Ovary (tissue), 9 donors: ENCODE results near the gene CPEB4. TPM values are rescaled to one million over a fixed set of nuclear protein-coding genes. Genes with fewer than 3 reads are reported as not detected.

Experiments
- DNase-seq, 5 donors: peaks; one replicate each; pipeline ENCODE4 v3.0.0-alpha.2; 2019 to 2020
- H3K27ac ChIP-seq, 2 donors: fragments of 200-600 bp; one replicate each; pipeline versions ENCODE4 v1.5.1 to v1.8.0; 2019 to 2022
- H3K27me3 ChIP-seq: fragments of 200-600 bp; one replicate; pipeline ENCODE4 v1.8.0; 2022
- H3K36me3 ChIP-seq: fragments of 200-600 bp; sonication (generic); one replicate; pipeline ENCODE4 v1.5.1; 2019
- H3K4me1 ChIP-seq: one replicate; pipeline ENCODE4 v1.8.1; 2013; ENCODE audit warnings: mild to moderate bottlenecking, moderate library complexity; ENCODE audit not compliant: insufficient read depth
- H3K4me3 ChIP-seq: fragments of 200-600 bp; sonication (generic); one replicate; pipeline ENCODE4 v1.5.1; 2017
- H3K9me3 ChIP-seq, 2 donors: fragments of 200-600 bp in 1 of 2; sonication (generic) in 1 of 2; one replicate each; pipeline versions ENCODE4 v1.5.1 to v1.8.1; 2013 to 2019; ENCODE audit warnings: mild to moderate bottlenecking in 1 of 2, moderate library complexity in 1 of 2
- EP300 ChIP-seq: sonication (generic); formaldehyde crosslinking; IDR thresholded peaks from one replicate; pipeline ENCODE4 v1.6.1; 2017; ENCODE audit warnings: antibody characterized with exemption
- POLR2A ChIP-seq: fragments of 450-650 bp; IDR thresholded peaks from one replicate; pipeline ENCODE4 v1.6.1; 2017; ENCODE audit warnings: antibody characterized with exemption, mild to moderate bottlenecking, moderate library complexity
- WGBS, 3 donors: extraction: QIAGEN DNeasy Blood & Tissue Kit in 1 of 3; methylation state at CpG; one replicate each; pipeline versions ENCODE4 v1.1.5 to v1.1.7; 2013 to 2017; 5-methylcytosine and 5-hydroxymethylcytosine counted together
- intact Hi-C, 4 donors: fragments of 100-400 bp; cut with DNase I; formaldehyde crosslinking; loops; one replicate each; pipeline versions ENCODE4 v1.11.0 to v1.15.1; 2022 to 2023
- polyA plus RNA-seq, 2 donors: library from polyadenylated mRNA; stranded (reverse); fragments of 200-250 nt in 1 of 2; fragments of 350-450 nt in 1 of 2; fragmentation: Illumina TruSeq in 1 of 2; extraction: RNeasy Lipid Tissue Mini Kit (QIAGEN cat#74804) in 1 of 2; gene quantifications; one replicate each; pipeline ENCODE4 v1.2.3, GENCODE V29; 2013 to 2014
- total RNA-seq, 7 donors: library from RNA; depleted of rRNA in 2 of 7; stranded (reverse); fragments of >200 nt in 2 of 7; fragmentation: NEBNext Ultra II Directional in 3 of 7; extraction: Animal tissue kit (Norgen Biotek cat#: 25700) in 3 of 7; gene quantifications; one replicate each; pipeline versions ENCODE4 v1.1.0 to v1.2.4, GENCODE V29; 2016 to 2023
- TF ChIP-seq, protein P1 (sequence below), 3 donors: fragments of 450-650 bp in 2 of 3; fragments of 200-600 bp in 1 of 3; IDR thresholded peaks; one replicate each; pipeline versions ENCODE4 v1.5.1 to v1.8.0; 2016 to 2022; ENCODE audit warnings: antibody characterized with exemption in 3 of 3, mild to moderate bottlenecking in 1 of 3
- donor health status: DM: no; HTN: no; CAD: no; lungs with moderate emphysema.
- donor health status: DM: no; HTN: no; CAD: no.
- donor health status: Bipolar disorder and iron deficiency.
- donor health status: DM: yes; HTN: yes; CAD: no.
- donor health status: DM: no; HTN: no; CAD: no.
- donor health status: DM: yes; HTN: yes; CAD: no.

Gene CPEB4
- total and polyA plus RNA-seq, 9 donors, result 7.2 to 50.1 (median 23.2) TPM

DNA sequence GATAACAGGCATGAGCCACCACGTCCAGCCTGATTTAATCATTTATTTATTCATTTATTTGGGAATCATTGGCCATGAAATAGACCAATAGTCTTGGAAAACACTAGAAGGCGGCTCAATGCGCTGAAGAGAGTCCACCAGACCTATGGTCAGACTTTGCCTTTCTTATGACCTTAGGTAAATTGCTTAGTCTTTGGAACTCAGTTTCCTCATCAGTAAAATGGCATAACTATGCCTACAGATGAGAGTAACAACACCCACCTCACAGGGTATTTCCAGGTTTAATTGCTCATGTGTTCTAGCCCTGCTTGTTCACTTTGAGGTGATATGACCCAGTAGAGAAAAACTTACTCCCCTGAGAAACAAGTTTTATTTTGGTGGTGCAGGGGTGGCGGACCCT lies 38.2 kb upstream of the CPEB4 start:
- Histone ChIP-seq H3K36me3 (no peaks in the 10 kb centered on the region), H3K4me1 (no peaks in the 10 kb centered on the region), H3K4me3 (no peak overlapping the region), H3K27me3 (no peaks in the 10 kb centered on the region), H3K27ac (no peak overlapping the region), H3K9me3 (no peaks in the 10 kb centered on the region)
- whole genome bisulfite sequencing, 3 donors, result 87 to 94% (median 93%) methylated on average over 4 of the region's 4 CpGs
- no peak for TF ChIP-seq POLR2A
- intact Hi-C loops, result no loop called here
- DNase-seq, result no peak

DNA sequence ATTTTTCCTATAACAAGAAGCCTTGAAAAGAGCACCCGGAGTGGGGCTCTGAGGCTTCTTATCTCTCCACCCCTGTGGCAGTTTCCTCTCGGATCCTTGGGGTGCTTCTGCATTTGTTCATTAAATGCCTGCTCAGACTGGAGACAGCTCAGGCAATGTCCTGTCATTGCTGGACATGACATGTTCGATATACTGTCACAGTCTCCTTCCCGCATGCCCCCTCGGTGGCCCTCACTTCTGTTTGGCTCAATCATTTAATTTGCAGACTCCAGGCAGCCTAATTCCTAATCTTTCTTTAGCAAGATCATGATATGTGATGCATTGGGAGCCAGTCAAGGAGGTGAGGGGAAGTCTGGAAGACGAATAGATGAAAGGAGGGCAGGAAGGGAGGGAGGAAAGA lies 37.5 kb upstream of the CPEB4 start:
- Histone ChIP-seq H3K9me3 (no peaks in the 10 kb centered on the region), H3K27ac (no peak overlapping the region), H3K27me3 (no peaks in the 10 kb centered on the region), H3K4me1 (no peaks in the 10 kb centered on the region), H3K36me3 (no peaks in the 10 kb centered on the region), H3K4me3 (no peak overlapping the region)
- WGBS, 3 donors, result 22 to 41% (median 25%) methylated on average over 6 of the region's 6 CpGs
- intact Hi-C loops, result no loop called here
- no peak for TF ChIP-seq POLR2A
- TF ChIP-seq, protein P1, sequence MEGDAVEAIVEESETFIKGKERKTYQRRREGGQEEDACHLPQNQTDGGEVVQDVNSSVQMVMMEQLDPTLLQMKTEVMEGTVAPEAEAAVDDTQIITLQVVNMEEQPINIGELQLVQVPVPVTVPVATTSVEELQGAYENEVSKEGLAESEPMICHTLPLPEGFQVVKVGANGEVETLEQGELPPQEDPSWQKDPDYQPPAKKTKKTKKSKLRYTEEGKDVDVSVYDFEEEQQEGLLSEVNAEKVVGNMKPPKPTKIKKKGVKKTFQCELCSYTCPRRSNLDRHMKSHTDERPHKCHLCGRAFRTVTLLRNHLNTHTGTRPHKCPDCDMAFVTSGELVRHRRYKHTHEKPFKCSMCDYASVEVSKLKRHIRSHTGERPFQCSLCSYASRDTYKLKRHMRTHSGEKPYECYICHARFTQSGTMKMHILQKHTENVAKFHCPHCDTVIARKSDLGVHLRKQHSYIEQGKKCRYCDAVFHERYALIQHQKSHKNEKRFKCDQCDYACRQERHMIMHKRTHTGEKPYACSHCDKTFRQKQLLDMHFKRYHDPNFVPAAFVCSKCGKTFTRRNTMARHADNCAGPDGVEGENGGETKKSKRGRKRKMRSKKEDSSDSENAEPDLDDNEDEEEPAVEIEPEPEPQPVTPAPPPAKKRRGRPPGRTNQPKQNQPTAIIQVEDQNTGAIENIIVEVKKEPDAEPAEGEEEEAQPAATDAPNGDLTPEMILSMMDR (IDR thresholded peaks at IDR 0.05), result no peak
- TF ChIP-seq EP300, result no peak
- no peak for DNase-seq

DNA sequence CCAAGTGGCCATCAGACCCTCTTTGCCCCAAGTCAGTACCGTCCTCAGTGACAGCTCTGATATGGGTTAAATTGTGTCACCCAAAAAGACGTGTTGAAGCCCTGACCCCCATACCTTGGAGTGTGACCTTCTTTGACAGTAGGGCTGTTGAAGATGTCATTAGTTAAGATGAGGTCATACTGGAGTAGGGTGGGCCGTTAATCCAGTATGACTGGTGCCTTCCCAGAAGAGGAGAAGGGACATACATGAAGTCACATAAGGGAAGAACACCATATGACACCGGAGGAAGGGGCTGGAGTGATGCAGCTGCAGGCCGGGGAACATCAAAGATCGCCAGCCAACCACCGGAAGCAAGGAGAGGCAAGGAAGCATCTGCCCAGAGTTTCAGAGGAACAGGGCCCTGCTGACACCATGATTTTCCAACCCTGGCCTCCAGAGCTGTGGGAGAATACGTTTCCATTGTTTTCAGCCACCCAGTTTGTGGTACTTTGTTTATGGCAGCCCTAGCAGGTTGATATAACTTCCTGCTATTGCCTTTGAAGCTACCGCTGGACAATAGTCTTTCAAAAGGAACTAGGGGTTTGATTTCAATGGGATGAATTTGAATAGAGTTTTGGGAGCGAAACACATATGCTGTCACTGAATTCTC lies 36.4 kb upstream of the CPEB4 start:
- Histone ChIP-seq H3K27ac (no peak overlapping the region), H3K36me3 (no peaks in the 10 kb centered on the region), H3K4me1 (no peaks in the 10 kb centered on the region), H3K4me3 (no peak overlapping the region), H3K9me3 (no peaks in the 10 kb centered on the region), H3K27me3 (no peaks in the 10 kb centered on the region)
- DNase-seq, result no peak
- intact Hi-C loops, result no loop called here
- WGBS, 3 donors, result 83 to 92% (median 88%) methylated on average over 10 of the region's 10 CpGs
- TF ChIP-seq EP300 (no peak), POLR2A (no peak)
- TF ChIP-seq, protein P1 (IDR thresholded peaks at IDR 0.05), result no peak

DNA sequence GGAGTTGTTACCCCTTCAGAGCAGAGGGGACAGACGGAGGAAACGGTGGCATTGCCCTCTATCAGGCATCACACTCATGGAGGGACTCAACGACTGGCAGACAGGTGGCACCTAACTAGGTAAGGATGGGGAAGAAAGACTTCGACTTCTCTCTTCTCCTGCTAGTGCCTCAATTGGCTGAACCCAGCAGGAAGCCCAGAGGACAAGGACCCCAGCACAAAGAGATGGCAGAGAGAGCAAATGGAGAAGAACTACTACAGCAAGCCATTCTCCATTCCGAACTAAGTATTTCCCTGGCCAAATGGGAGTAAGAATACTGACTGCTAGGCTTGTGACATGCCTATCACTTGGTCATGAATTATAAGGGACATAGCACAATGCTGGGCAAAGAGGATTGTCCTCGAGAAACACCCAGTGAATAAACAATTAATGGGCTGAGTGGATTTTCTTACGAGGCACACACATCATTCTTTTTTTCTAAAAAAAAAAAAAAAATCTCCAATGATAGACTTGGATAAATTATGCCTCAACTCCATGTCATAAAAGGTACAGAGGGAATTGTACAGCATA lies 35.3 kb upstream of the CPEB4 start:
- no peak for DNase-seq
- no peak overlapping the region for H3K27ac ChIP-seq
- WGBS, 3 donors, result 89 to 93% (median 93%) methylated on average over 7 of the region's 7 CpGs

More for the DNA sequence above, 35.3 kb upstream of the CPEB4 start:
- Histone ChIP-seq H3K4me1 (no peaks in the 10 kb centered on the region), H3K4me3 (no peak overlapping the region), H3K36me3 (no peaks in the 10 kb centered on the region), H3K9me3 (no peaks in the 10 kb centered on the region), H3K27me3 (no peaks in the 10 kb centered on the region)
- intact Hi-C loops, result no loop called here
- TF ChIP-seq, protein P1 (IDR thresholded peaks at IDR 0.05), result no peak
- no peak for TF ChIP-seq POLR2A
- no peak for TF ChIP-seq EP300
